GM21526 (cell line): Measurements from ENCODE around the gene AHCYL2.

ENCODE experiments used
- ATAC-seq: cut with Tn5 transposase; IDR thresholded peaks from one replicate; pipeline ENCODE4 v1.9.1; 2021; ENCODE audit warnings: moderate library complexity; ENCODE audit not compliant: unreplicated experiment, low FRiP score

Gene AHCYL2

DNA sequence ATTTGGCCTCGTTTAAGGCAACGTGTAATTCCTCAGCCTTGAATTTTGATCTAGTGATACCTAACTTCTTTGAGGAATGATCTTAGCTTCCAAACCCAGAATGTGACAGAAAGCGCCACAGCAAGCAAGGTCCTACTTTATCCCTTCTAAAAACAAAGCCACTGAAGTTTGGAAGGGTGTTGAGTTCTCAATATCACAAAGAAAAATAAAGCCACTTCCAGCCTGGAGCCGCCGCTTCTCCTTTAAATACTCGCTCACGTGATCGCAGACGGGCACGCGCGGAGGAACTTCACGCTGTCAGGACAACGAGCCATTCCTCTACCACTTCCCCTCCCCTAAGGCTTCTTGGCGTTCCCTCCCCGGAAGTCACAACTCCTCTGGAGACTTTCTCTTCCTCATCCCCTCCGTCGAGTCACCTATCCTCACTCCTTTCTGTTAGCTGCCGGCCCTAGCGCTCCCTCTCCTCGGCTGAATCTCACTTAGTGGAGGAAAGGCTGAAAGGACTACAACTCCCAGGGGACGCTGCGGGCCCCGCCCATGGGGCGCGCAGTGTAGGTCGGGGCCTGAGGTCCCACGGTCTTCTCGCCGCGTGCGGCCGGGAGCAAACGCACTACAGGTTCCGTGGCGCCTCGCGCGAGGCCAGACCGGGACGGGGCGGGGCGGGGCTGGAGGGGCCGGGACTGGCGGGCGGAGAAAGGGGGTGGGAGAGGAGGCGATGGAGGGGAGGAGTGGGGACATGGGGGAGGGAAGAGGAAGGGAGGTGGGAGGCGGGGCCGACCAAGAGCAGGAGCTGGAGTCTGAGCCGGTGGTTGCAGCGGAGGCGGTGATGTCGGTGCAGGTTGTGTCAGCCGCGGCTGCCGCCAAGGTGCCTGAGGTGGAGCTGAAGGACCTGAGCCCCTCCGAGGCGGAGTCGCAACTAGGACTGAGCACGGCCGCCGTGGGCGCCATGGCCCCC, at the start of gene AHCYL2:
TSS of gene AHCYL2 (plus strand) at position 780 of the 955 bp plus-strand sequence.
- peak; percentile 86 for ATAC-seq

DNA sequence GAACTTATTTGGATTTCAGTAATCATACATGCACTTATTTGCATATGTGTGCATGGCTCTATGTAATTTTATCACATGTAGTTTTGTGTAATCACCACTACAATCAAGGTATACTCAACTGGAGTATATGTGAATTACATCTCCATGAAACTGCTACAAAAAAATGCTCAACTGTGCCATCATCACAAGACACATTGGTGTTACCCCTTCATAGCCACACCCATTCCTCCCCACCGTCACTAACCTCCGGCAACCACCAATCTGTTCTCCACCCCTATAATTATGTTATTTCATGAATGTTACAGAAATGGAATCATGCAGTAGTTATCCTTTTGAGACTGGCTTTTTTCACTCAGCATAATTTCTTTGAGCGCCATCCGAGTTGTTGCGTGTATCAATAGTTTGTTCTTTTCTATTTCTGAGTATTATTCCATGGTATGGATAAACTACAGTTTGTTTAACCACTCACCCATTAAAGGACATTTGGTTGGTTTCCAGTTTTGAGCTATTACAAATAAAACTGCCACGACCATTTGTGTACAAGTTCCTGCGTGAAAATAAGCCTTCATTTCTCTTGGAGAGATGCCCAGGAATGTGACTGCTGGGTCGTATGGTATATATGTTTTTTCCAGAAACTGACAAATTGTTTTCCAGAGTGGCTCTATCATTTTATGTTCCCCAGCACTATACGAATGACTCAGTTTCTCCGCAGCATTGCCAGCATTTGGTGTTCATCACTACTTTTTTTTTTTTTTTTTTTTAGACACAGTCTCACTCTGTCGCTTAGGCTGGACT, 47.7 kb upstream of the AHCYL2 start:
- no peak for ATAC-seq

DNA sequence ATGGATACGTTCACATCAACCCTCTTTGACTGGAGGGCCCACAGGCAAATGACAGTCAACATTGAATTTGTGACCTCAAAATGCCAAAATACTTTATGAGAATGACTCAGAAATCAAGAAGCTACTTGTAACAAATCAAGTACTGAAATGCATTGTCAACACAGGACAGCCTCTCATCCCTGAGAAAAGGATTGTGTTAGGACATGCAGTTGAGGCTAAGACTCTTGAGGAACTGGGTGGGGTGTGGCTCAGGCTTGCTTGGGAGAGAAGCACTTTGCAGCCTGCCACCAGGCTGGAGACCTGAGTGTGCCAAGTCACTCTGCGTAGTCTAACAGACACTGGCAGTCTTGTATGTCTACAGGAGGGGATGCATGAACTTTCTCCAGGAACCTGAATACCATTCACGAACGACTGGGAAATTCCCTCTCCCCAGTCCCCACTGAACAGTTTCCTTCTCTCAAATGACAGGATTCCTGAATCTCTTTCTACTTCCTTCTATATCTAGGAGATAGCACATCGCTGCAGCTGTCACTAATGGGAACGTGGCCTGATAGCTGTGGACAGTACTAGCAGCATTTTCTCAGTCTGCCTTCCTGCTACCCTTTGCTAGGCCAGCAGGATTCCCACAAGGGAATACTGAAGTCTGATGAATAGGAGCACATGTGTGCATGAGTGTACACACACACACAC, 39.7 kb upstream of the AHCYL2 start:
- no peak for ATAC-seq

DNA sequence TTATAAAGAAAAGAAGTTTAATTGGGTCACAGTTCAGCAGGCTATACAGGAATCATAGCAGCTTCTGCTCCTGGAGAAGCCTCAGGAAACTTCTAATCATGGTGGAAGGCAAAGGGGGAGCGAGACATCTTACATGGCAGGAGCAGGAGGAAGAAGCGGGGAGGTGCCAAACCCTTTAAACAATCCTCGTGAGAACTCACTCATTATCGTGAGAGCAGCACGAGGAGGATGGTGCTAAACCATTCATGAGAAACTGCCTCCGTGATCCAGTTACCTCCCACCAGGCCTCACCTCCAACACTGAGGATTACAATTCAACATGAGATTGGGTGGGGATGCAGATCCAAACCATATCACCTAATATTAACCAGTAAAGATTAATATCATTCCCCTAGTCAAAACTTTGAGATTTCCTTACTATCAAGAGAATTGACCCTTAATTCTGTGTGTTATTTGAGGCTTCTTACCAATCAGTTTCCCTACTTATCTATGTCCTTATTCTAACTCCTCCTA, 38.0 kb upstream of the AHCYL2 start:
- no peak for ATAC-seq

DNA sequence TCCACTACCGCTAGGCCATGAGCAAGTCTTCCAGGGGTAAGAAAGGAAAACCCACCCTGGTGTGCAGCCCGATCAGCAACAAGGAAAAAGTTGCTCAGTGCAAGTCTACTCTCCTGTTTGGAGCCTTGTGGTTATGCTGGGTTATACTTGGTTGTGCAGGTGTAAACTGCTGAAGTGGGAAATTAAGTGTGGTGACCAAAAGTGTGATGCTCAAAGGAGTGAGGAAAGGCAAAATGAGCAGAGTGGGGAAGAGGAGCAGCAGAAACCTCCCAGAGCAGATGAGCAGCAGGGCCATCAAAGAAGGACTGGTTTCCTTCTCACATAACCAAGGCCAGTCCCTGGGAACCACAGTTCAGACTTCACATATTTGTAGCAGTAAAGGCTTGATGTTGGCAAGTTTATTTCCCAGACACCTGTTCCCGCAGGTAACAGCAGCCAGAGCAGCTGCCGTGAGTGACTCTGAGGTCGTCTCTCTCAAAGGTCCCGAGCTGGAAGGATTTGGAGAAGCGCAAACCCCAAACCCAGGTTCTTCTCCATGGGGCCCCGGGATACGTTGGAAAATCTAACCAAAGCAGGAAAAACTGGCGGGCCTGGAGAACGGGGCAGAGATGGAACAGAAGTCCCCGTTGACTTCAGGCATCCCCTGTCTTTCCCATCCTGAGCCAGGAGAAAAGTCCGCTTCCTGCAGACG, 37.0 kb upstream of the AHCYL2 start:
- ATAC-seq, result no peak

DNA sequence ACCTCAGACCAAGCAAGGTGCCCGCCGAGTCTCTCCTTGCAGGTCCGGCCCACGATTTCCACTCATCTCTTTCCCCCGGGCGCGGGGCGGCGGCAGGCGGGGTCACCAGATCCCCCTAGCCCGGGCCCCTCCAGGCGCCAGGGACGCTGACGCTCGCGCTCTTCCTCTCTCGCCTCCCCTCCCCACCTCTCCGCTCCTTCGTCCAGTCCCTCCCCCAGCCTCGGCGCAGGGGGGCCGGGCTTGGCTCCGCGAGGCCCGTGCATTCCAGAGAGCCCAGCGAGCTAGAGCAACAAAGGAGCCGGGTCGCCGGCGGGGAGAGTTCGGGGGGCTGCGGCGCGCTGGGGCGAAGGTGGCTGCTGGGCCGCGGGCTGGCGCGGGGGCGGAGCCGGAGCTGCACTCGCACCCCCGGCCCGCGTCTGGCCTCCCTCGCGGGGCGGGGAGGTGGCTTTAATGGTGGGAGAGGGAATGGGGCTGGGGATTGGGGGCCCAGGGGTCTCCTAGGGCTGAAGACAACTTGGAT, 36.4 kb upstream of the AHCYL2 start, which contains the start of gene SMO:
TSS of gene SMO (plus strand) at position 262 of the 520 bp plus-strand sequence. CDS start 519 bp downstream, outside the sequence.
- ATAC-seq, result no peak

DNA sequence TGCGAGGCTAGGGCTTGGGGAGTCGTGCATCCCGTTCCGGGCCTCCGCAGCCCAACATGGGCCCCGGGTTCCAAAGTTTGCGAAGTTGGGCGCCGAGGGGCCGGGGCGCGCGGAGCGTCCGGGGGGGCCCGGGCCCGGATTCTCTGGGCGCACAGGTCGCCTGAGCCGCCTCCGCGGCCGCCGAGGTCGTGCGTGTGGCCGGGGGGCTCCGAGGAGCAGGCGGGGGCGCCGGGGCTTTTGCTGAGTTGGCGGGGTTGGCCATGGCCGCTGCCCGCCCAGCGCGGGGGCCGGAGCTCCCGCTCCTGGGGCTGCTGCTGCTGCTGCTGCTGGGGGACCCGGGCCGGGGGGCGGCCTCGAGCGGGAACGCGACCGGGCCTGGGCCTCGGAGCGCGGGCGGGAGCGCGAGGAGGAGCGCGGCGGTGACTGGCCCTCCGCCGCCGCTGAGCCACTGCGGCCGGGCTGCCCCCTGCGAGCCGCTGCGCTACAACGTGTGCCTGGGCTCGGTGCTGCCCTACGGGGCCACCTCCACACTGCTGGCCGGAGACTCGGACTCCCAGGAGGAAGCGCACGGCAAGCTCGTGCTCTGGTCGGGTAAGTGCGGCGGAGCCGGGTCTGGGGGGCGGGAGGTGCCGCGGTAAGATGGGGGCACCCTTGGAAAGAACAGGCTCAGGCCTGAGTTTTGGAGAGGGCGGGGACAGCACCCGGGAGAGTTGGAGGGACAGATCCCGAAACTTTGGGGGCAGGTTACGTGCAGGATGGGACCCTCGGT, 35.8 kb upstream of the AHCYL2 start:
- no peak for ATAC-seq

DNA sequence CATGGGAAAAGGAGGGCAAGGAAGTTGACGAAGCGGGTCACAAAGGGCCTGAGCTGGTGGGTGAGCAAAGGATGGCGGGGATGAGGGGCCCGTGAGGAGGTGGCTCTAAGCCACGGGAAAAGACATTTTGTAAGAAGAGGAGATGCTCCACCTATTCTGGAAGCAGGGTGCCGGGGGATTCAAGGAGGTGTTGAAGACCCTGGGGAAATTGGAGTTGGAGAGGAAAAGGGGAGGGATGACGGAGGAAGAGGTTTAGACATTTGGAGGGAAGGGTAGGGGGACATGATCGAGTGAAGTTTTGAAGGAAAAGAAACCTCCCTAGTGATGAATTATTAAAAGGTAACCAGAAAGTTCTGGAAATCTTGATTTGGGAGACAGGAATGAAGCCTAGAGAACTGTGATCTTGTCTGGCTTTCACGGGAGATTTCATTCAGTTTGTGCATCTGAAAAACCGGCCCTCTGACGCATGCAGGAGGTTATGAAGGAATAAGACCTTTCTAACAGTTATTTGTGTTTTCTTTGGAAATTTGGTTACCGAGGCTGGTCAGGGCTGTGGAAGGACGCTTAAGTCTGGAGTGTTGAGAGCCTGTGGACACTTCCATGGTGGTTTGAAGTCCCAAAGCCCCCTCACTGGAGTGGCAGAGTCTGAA, 35.0 kb upstream of the AHCYL2 start:
- ATAC-seq, result no peak

DNA sequence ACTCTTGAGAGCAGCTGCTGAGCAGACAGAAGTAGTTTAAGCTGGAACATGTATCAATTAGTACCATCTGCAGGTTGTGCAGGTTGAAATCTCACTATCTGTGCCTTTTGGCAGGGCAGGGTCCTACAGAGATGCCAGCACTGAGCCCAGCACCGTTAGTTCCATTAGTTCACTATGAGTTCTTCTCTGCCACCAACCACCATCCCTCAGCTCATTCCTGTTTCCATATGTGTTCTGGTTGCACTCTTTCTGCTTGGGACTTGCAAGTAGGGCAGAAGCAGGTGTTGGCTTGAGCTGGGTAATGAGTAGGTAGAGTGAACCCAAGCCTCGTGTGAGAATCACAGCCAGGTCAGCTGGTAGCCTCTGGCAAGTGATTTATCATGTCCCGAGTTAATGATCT, 33.6 kb upstream of the AHCYL2 start:
- no peak for ATAC-seq

DNA sequence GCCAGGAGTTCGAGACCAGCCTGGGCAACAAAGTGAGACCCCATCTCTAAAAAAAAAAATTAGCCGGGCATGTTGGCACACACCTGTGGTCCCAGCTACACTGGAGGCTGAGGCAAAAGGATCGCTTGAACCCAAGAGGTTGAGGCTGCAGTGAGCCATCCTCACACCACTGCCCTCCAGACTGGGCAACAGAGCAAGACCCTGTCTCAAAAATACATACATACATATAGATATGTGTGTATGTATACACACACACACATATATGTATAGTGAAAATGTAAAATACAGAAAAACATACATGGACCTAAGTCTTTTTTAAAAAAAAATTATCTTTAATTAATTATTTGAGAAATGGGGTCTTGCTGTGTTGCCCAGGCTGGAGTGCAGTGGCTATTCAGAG, 30.9 kb upstream of the AHCYL2 start:
- ATAC-seq, result no peak

DNA sequence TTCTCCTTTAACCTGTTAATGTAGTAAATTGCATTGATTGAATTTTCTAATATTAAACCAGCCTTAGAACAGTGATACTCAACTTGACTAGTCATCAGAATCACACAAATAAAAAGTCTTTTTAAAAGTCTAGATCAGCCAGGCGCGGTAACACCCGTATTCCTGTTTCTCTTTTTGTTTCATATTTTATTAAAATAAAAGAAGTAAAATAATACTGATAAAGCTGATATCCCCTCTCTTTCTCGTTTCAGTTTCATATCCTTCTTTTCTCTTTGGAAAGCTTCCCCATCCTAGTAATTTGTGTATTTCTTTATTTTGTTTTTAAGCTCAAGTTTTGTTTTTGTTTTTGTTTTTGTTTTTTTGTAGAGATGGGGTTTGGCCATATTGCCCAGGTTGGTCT, 27.1 kb upstream of the AHCYL2 start:
- no peak for ATAC-seq

DNA sequence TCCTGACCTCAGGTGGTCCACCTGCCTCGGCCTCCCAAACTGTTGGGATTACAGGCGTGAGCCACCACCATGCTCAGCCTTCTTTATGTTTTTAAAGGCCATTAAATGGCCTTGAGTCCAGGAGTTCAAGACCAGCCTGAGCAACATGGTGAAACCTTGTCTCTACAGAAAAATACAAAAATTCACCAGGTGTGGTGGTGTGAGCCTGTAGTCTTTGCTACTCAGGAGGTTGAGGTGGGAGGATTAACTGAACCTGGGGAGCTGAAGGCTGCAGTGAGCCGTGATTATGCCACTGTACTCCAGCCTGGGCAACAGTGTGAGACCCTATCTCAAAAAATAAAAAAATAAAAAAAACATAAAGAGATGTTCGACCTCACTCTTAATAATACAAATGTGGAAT, 25.4 kb upstream of the AHCYL2 start:
- ATAC-seq, result no peak

DNA sequence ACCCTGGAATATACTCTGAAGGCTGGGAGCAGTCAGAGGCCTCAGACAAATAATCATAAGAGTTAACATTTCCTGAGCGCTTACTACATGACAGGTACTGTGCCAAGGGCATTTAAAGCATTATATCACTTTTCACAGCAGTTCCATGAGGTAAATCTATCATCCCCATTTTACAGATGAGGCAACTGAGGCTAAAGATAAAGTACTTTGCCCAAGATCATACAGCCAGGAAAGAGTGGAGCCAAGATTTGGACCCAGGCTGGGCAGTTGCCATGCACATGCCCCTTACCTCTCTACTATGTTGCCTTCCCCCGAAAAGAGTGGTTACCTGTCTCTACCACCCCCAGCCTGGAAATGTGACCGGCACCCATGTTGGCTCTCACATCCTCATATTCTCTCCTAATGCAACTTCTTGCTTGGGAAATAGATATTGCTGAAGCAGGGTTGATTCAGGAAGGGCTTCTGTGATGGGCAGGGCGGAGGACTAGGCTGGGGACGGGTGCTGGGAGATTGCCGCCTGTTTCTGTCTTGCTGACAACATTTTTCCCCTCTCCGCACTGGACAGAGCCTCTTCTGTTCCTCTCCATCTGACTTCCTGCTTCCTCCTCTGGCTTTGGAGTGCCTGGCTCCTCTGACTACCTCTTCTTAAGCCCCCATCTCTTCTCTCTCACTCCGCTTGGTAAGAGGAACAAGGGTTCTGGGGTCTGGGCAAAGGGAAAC, 22.6 kb upstream of the AHCYL2 start:
- ATAC-seq, result no peak

DNA sequence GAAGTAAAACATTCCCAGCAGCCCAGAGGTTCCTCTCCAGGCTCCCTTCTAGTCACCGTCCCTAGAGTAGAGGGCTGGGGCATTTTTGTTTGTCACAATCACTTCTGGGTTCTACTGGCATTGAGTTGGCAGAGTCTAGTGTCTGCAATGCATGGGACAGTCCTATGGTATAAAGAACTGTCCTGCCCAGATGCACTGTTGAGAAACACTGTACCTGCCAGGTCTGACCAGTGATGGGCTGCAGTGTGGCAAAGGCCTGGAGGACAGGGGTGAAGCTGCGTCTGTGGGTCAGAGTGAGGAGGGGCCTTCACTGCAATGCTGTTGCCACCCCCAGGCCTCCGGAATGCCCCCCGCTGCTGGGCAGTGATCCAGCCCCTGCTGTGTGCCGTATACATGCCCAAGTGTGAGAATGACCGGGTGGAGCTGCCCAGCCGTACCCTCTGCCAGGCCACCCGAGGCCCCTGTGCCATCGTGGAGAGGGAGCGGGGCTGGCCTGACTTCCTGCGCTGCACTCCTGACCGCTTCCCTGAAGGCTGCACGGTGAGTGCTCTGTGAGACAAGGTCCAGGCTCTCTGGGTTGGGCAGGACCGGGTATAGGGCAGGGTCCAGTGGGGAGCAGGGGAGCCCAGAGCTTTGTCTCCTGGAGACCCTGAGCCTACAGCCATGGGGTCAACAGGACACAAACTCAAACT, 21.6 kb upstream of the AHCYL2 start:
- no peak for ATAC-seq

DNA sequence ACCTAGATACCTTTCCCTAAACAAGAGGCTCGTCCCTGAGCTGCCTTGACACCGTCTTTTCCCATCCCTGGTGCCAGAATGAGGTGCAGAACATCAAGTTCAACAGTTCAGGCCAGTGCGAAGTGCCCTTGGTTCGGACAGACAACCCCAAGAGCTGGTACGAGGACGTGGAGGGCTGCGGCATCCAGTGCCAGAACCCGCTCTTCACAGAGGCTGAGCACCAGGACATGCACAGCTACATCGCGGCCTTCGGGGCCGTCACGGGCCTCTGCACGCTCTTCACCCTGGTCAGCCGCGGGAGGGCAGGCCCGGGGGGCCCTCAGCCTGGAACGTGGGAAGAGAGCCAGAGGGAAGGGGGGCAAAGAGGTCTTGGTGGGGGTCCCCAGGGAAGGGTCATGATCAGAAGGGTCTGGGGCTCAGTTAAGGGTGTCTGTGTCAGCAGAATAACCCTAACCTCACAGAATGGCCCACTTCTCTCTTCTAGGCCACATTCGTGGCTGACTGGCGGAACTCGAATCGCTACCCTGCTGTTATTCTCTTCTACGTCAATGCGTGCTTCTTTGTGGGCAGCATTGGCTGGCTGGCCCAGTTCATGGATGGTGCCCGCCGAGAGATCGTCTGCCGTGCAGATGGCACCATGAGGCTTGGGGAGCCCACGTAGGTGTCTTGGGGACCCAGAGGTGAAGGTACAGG, 19.6 kb upstream of the AHCYL2 start:
- no peak for ATAC-seq

DNA sequence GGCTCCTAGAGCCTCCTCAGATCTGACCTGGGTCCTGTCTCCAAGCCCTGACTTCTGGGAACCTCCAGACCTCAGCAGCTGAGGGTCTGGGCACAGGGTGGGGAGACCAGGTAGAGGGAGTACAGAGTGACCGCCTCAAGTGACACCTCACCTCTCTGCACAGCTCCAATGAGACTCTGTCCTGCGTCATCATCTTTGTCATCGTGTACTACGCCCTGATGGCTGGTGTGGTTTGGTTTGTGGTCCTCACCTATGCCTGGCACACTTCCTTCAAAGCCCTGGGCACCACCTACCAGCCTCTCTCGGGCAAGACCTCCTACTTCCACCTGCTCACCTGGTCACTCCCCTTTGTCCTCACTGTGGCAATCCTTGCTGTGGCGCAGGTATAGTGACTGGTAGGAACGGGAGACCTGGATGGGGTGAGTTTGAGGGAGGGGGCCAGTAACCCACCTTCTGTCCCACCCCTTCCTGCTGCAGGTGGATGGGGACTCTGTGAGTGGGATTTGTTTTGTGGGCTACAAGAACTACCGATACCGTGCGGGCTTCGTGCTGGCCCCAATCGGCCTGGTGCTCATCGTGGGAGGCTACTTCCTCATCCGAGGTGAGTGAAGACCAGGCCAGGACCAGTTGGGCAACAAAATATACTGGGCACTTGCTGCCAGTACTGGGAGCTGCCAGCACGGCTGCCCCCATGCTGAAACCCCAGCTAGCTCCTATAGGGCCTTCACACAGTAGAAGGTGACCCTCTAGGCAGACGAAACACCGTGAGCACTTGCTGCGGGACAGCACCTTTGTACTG, 18.6 kb upstream of the AHCYL2 start:
- no peak for ATAC-seq
